NCI-H748 treated with DMSO at 0.1 percent for 48 hours (cell line): ENCODE data around the gene XYLB.

Experiments used
- DNase-seq: peaks from one replicate; lab custom pipeline; 2025; lab: John Stamatoyannopoulos, UW

The XYLB gene

DNA sequence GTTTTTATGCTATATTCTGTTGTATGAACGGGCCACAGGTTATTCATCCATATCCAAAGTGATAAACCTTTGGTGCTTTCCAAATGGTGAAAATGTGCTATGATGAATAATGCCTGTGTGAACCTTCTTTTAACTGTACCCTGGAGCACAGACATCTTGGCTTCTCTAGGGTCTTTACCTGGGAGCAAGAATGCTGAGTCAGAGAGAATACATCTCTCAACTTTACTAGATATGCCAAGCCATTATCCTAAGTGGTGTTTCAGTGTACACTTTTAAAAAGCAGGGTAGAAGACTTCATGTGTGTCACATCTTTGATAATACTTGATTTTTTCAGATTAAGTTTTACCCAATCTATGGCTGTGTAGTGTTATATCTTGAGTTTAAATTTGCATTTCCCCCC, 23.5 kb upstream of the XYLB start:
- DNase-seq, result no peak

- no peak for DNase-seq
Observed at GRCh38 chr3:38325256-38325655, 21.3 kb upstream of the XYLB start.

DNA sequence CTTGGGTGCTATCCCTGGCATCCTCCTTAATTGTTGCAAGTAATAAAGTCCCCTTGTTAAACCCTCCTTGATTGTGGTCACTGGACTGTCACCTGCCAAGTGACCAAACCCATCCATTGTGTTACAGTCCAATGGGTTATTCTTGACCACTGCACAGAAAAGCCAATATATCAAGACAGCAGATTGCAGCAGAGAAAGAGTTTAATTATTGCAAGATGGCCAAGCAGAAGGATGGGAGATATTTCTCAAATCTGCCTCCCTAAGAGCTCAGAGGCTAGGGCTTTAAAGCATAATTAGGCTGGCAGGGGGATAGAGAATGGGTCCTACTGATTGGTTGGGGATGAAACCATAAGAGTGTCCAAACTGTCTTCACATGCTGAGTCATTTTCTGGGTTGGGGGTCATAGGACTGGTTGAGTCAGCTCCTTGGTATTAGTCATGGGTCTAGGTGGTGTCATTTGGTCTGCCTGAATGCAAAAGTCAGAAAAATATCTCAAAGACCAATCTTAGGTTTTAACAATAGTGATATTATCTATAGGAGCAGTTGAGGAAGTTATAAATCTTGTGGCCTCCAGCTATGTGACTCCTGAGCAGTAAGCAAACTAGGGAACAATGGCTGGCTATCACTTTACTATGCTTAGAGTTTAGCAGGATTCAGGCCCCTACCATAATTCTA, 19.1 kb upstream of the XYLB start:
- no peak for DNase-seq

DNA sequence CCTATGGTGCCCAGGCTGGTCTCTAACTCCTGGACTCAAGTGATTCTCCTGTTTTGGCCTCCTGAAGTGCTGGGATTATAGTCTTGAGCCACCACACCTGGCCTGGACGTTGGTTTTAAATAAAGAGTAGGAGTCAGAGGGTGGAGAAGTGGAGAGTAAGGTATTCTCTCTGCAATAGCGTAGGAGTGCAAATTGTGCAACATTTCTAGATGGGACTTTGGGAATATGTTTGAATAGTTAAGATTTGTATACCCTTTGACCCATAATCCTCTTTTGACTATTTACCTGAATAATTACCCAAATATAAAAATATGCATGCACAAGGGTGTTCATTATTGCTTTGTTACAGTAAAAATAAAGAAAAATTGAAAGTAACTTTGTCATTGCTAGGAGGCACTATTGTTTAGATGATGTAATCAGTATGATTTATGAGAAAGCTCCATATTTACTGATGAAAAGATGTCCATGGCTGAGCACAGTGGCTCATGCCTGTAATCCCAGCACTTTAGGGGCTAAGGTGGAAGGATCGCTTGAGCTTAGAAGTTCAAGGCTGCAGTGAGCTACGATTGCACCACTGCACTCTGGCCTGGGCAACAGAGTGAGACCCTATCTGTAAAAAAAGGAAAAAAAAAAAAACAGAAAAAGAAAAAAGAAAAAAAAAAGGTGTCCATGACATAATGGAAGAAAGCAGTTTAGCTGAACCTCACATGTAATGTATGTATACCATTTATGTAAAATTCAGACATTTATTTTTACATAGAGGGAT, 15.1 kb upstream of the XYLB start:
- no peak for DNase-seq

DNA sequence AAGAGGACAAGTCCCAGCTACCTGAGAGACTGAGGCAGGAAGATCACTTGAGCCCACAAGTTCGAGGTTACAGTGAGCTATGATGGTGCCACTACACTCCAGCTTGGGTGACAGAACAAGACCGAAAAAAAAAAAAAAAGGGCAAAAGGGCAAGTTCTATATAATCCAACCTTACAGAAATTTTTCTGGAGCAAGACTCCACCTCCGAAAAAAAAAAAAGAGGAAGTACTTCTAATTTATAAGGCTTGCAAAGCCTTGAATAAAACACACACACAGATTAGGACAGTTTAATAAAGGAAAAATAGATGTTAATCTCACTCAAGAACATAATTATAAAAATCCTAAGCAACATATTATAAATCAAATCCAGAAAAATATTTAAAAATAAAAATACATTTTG, 14.4 kb upstream of the XYLB start:
- DNase-seq, result no peak

GRCh38 chr3:38334142-38335055, 12.2 kb upstream of the XYLB start:
- no peak for DNase-seq

DNA sequence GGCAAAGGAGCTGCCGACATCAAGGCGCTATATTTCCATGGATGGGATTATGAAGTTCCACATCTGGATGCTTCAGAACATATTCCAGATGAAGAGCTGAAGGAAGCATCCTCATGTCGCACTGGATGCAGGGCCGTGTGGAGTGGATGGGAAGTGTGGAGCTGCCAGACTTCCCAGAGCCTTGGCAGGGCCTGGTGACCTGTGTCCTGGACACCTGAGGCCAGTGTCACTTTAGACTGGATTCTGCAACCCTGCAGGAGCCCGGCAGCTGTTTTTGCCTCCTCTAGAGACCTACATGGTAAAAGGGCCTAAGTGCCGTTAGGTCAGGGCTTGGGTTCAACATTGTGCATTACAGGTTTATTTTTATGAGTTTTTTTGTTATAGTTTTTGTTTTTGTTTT, 11.3 kb upstream of the XYLB start:
- no peak for DNase-seq

DNA sequence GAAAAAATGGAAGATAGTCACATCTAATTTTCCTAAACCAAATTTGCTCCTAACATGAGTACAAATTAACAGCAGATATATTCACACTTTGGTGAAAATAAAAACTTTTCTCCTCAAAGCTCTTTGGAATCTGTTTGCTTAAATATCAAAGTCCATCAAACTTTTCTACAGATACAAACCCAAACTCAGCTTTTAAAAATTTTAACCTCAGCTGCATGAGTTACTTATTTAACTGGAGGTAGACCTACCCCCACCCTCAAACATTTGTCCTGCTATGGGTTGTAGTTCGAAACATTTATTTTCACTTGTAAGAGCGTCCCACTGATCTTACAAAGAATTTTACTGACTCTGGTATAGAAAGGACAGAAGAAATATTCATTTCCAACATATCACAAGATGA, 8.9 kb upstream of the XYLB start:
- DNase-seq, result no peak

DNA sequence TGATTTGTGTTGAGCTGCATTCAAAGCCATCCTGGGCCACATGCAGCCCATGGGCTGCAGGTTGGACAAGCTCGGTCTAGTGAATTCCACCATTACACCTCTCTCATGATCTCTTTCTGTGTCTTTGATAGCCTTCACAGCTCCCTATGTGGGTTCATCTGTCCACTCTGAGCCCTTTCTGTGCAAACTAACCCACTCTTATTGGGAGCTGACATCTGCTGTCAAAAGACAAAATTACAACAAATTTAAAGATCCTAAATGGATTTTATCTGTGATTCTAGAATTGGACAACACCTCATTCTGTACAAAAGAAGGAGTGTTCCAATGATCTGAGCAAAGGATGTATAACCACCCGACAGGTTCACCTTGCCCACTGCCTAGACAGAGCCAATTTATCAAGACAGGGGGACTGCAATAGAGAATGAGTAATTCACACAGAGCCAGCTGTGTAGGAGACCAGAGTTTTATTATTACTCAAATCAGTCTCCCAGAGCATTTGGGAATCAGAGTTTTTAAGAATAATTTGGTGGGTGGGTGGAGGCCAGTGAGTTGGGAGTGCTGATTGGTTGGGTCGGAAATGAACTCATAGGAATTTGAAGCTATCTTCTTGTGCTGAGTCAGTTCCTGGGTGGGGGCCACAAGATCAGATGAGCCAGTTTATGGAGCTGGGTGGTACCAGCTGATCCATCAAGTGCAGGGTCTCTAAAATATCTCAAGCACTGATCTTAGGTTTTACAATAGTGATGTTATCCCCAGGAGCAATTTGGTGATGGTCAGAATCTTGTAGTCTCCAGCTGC, 2.6 kb upstream of the XYLB start:
- DNase-seq, result no peak

DNA sequence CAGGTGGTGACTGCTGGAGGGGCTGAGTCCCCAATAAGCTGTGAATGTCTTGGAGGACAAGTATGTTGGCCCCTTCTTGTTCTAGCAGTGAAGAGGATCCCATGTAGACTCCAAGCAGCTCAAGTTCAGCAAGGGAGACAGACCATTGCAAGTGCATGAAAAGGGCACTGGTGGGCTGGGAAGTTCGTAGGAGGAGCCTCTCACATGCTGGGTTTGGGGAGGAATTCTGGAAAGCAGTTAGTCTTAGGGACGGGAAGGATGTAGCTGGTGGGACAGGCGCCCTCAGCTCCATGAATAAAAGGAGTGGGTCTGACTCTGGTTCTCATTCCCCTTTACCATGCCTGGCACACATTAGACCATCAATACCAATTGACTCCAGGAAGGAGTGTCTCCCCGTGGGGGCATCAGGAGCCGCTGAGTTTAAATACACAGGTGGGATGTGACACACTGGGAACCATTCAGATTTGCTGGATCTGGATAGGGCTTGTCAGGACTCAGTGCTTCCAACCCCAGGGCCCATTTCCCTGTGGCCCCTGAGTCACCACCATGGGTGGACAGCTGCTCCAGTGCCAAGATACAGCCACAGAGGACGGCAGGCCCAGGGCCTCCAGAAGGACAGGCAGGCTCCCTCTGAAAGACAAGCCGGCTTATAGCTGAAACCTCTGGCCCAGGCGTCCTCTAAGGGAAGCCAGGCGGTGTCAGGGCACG, 552 bp upstream of the XYLB start:
- no peak for DNase-seq

DNA sequence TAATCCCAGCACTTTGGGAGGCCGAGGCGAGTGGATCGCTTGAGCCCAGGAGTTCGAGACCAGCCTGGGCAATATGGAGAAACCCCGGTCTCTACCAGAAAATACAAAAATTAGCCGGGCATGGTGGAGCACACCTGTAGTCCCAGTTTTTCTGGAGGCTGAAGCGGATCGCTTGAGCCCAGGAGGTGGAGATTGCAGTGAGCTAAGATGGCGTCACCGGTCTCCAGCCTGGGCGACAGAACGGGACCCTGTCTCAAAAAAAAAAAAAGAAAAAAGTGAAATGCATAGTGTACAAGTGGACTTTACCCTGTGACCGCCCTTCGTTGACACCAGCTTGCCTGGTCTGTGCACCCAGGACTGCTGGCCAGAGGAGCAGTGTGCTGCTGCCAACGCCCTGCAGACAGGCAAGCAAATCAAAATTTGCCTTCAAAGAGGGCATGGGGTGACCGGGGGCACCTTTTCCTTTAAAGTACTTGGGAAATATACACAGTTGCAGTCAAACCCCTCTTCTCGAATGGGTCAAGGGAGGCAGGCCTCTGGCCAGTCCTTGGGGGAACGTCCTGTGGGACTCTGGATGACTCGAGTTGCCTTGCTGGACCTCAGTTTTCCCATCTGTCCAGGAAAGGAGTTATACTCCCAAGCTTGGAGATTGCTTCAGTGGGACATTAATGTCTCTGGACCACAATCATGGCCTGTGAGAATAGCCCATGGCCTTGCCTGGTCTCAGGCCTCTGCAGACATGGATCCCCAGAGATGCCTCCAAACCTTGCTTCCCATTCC, 1.0 kb downstream of the XYLB start:
- no peak for DNase-seq

DNA sequence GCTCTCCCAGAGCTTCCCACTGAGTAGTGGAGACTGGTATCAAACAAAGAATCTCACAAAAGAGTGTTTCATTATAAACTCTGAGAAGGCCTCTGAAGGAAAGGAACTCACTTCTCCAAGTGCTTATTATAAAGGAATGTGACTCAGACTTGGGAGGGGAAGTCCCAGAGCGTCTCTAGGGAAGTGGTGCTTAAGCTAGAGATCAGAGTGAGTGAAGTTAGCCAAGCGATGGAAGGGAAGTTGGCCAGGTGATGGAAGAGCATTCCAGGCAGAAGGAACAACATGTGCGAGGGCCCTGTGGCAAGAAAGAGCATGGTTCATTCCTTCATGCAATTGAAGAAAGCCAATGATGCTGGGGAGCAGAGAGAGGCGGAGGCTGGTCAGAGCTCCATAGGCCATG, 2.3 kb downstream of the XYLB start:
- DNase-seq, result no peak

- DNase-seq, result no peak
Observed at GRCh38 chr3:38349684-38350359, 3.2 kb downstream of the XYLB start.

DNA sequence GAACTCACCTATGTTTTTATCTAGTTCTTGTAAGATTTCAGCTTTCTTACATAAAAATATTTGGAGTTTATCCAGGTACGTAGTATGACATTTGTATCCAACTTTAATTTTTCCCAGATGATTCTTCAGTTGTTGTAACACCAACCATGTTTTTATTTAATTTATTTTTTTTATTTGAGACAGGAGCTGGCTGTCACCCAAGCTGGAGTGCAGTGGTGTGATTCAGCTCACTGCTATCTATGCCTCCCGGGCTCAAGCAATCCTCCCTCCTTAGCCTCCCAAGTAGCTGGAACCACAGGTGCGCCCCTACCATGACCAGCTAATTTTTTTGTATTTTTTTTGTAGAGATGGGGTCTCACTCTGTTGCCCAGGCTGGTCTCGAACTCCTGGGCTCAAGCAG, 6.6 kb downstream of the XYLB start:
- no peak for DNase-seq

DNA sequence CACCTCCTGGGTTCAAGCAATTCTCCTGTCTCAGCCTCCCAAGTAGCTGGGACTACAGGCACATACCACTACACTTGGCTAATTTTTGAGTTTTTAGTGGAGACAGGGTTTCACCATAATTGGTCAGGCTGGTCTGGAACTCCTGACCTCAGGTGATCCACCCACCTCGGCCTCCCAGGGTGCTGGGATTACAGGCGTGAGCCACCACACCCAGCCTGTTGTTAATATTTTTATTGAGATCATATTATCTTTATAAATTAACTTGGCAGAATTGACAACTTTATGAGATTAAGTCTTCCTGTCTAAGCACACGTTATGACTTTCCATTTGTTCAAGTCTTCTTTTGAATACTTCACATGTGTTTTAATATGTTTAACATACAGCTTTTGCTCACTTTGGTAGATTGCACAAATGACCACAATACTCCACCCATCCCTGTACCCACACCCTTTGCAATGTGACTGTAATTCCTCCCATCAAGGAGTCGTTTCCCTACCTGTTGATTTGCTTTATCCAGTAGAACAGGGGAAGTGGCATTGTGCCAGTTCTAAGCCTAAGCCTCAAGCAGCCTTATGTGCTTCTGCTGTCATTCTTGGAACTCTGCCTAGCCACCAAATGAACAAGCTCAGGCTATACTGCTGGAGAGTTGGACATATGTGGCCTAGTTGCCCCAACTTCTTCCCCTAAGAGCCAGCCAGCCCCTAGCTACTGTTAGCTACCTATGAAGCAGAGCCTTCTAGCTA, 8.2 kb downstream of the XYLB start:
- DNase-seq, result no peak

DNA sequence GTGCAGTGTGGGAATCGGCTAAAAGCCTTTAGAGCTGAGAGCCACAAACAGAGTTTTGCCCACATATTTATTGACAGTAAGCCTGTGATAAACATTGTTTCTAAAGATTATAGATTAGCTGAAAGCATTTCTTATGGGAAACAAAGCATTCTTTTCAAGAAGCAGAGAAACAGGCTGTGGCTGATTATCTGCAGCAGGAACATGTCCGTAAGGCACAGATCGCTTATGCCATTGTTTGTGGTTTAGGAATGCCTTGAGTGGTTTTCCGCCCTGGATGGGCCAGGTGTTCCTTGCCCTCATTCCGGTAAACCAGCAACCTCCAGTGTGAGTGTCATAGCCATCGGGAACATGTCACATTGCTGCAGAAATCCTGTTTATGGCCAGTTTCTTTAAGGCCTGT, 12.5 kb downstream of the XYLB start:
- no peak for DNase-seq

- DNase-seq, result no peak
Observed at GRCh38 chr3:38360345-38360744, 13.8 kb downstream of the XYLB start.

DNA sequence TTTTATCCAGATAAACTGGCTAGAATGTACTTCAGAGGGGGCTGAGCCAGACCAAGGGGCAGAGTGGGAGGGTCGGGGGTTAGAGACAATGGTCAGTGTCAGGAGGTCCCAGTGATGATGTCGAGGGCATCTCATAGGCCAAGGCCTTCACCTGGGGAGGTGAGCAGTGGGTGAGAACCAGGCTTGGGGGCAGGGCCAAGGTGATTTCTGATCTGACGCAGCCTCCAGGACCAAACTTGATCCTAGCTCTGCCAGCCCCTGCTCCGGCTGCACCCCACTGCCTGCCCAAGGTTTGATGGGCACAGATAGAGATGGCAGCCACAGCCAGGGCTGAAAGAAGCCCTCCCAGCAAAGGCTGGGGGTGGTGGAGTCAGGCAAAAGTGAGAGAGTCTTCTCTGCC, 14.9 kb downstream of the XYLB start:
- DNase-seq, result no peak

DNA sequence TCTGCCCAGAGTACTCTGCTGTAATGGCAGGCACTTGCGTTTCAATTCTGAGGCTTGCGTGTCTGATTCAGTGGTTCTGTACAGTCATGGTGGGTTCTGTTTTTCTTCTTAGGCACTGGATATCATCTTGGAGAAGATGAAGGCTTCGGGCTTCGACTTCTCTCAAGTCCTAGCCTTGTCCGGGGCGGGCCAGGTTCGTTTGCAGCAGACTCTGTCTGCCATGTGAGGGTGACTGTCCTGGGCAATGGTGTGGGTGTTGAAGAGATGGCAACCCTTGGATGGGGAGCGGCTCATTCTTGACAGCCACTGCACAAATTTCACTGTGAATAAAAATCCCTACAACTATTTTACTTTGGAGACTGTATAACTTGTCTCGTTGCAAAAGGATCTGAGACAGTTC, 16.2 kb downstream of the XYLB start:
- no peak for DNase-seq
